ENCODE results near the gene ATG4C. TPM values are rescaled to one million over a fixed set of nuclear protein-coding genes. Genes with fewer than 3 reads are reported as not detected.
"Not testable (repeated sequence)": the region's sequence is repeated elsewhere in the genome, so short reads cannot be mapped to it uniquely, and the experiment has no call there.

The ATG4C gene
- total and polyA plus RNA-seq, 8 donors, result 12.7 to 21.3 (median 18.3) TPM

DNA sequence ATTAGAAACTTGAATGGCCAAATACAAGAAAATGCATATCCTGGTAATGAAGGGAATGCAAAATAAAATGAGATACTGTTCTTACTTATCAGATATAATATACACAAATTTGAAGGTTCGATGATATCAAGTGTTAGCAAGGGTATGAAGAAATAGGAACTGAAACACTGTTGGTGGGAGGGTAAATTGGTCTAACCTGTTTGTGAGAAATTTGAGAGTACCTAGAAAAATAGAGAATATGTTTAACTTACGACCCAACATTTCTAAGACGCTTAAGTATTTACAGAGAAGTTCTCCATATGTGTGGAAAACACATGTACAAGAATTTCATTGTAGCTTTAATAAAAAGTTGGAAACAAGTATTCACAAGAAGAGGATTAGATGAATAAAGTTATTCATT is 25.9 kb downstream of the ATG4C start:
- DNase-seq, result no peak
- TF ChIP-seq, protein P1, sequence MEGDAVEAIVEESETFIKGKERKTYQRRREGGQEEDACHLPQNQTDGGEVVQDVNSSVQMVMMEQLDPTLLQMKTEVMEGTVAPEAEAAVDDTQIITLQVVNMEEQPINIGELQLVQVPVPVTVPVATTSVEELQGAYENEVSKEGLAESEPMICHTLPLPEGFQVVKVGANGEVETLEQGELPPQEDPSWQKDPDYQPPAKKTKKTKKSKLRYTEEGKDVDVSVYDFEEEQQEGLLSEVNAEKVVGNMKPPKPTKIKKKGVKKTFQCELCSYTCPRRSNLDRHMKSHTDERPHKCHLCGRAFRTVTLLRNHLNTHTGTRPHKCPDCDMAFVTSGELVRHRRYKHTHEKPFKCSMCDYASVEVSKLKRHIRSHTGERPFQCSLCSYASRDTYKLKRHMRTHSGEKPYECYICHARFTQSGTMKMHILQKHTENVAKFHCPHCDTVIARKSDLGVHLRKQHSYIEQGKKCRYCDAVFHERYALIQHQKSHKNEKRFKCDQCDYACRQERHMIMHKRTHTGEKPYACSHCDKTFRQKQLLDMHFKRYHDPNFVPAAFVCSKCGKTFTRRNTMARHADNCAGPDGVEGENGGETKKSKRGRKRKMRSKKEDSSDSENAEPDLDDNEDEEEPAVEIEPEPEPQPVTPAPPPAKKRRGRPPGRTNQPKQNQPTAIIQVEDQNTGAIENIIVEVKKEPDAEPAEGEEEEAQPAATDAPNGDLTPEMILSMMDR (IDR thresholded peaks at IDR 0.05), result no peak
- no peaks in the 10 kb centered on the region for H3K9me3 ChIP-seq
- H3K4me1 ChIP-seq, result peaks cover 0 to 3% of the 10 kb centered on the region in 2 donors
- no peak for ATAC-seq
- H3K4me3 ChIP-seq, result no peak overlapping the region
- intact Hi-C loops (cut with DNase I), result no loop called here
- H3K36me3 ChIP-seq, result peaks cover 0 to 19% of the 10 kb centered on the region in 2 donors
- no peak overlapping the region for H3K27ac ChIP-seq
- H3K27me3 ChIP-seq, result no peaks in the 10 kb centered on the region

DNA sequence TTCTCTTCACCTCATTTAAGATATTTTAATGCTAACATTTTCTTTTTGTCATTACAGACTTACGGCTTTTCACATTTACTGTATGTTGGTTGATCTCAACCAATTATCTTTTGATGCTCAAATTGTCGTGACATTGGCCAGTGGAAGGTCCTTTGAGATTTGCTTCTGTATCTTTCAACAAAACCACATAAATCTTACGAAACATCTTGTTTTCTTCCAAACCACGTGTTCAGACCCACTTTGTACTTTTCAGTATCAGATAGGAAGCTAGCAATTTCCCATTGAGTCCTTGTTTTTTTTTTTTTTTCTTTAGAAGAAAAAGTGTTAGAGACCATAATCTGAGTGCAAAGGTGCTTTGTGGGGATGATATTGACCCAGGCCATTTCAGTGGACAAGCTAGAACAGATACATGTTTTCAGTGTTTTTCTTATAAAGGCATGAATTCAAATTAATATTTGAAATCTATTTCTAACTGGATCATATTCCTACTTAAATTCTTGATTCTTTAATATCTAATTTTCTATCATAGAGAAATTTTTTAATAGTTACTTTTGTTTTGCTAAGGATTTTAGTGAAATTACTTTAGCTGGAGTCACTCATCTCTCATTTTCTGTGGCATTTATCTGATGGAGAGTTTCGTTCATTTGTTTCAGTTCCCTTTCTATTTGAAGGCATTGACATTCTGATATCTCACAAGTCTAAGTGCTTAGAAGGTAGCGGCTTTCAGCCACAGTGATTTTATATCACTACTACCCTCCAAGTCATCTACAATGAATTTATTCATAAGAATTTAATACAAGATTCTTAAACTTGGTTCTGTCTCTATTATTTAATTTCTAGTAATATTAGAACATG is 26.7 kb downstream of the ATG4C start:
- no peak for ATAC-seq
- no peak for DNase-seq
- peaks cover 0 to 3% of the 10 kb centered on the region in 2 donors for H3K4me1 ChIP-seq
- H3K27ac ChIP-seq, result no peak overlapping the region
- H3K27me3 ChIP-seq, result no peaks in the 10 kb centered on the region
- no peaks in the 10 kb centered on the region for H3K9me3 ChIP-seq
- no peak overlapping the region for H3K4me3 ChIP-seq
- intact Hi-C loops (cut with DNase I), result no loop called here
- TF ChIP-seq, protein P1 (IDR thresholded peaks at IDR 0.05), result no peak
- peaks cover 0 to 18% of the 10 kb centered on the region in 2 donors for H3K36me3 ChIP-seq

DNA sequence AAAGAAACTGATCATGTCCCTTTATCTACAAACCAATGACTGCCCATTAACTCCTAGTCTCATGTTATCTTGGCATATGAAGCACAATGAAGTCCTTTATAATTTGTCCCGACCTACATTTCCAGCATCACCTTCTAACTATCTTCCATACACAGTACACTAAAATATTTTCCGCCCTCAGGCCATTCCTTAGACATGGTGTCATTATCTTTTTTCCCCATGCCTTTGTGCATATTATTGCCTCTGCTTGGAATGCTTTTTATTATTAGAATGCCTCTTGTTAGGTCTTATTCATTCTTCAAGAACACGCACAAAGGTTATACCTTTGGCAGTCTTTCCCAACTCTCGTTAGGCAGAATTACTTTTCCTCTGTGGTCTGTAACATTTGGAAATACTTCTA is 39.6 kb downstream of the ATG4C start:
- H3K4me3 ChIP-seq, result no peak overlapping the region
- H3K4me1 ChIP-seq, result no peaks in the 10 kb centered on the region
- ATAC-seq, result no peak
- intact Hi-C loops (cut with DNase I), result no loop called here
- no peaks in the 10 kb centered on the region for H3K27me3 ChIP-seq
- no peak for DNase-seq
- TF ChIP-seq, protein P1 (IDR thresholded peaks at IDR 0.05), result no peak
- no peak overlapping the region for H3K27ac ChIP-seq
- H3K36me3 ChIP-seq, result peaks cover 0 to 5% of the 10 kb centered on the region in 2 donors
- H3K9me3 ChIP-seq, result no peaks in the 10 kb centered on the region

DNA sequence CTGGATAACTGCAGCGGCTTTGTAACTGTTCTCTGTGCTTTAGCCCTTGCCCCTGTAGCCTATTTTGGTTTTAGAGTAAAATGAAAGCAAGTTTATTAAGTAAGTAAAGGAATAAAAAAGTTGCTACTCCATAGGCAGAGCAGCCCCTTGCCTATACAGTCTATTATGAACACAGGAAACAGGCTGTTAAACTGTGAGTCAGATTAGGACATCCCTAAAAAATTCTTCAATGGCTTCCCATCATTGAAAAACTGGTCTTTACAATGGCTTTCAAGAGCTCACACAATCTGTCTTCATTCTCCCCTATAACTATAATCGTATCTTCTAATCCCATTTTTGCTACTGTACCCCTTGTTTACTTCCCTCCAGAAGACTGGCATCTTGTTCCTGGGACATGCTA is 43.0 kb downstream of the ATG4C start:
- no peaks in the 10 kb centered on the region for H3K4me1 ChIP-seq
- no peak overlapping the region for H3K4me3 ChIP-seq
- H3K9me3 ChIP-seq, result no peaks in the 10 kb centered on the region
- intact Hi-C loops (cut with DNase I), result no loop called here
- TF ChIP-seq, protein P1 (IDR thresholded peaks at IDR 0.05), result no peak
- no peaks in the 10 kb centered on the region for H3K36me3 ChIP-seq
- H3K27ac ChIP-seq, result no peak overlapping the region
- no peaks in the 10 kb centered on the region for H3K27me3 ChIP-seq
- no peak for DNase-seq
- no peak for ATAC-seq

DNA sequence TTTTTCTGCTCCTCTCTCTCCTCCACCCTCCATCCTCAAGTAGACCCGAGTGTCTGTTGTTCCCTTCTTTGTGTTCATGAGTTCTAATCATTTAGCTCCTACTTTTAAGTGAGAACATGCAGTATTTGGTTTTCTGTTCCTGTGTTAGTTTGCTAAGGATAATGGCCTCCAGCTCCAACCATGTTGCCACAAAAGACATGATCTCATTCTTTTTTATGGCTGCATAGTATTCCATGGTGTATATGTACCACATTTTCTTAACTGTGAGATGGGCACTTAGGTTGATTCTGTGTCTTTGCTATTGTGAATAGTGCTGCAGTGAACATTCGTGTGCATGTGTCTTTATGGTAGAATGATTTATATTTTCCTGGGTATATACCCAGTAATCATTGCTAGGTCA is 43.9 kb downstream of the ATG4C start:
- H3K4me1 ChIP-seq; H3K4me3 ChIP-seq; H3K27me3 ChIP-seq; H3K36me3 ChIP-seq; H3K9me3 ChIP-seq; DNase-seq; H3K27ac ChIP-seq; ATAC-seq; intact Hi-C loops (cut with DNase I): not testable (repeated sequence)
